C4-2B (cell line): ENCODE results near the gene YLPM1.

ENCODE experiments used
- H3K27ac ChIP-seq: fragments of 450-650 bp; 2 replicates; pipeline ENCODE4 v1.5.1; 2017
- ZFX ChIP-seq: fragments of 450-650 bp; IDR thresholded peaks from 2 replicates; pipeline ENCODE4 v1.6.1; 2017
- TF ChIP-seq, protein P1 (sequence below): fragments of 450-650 bp; conservative IDR thresholded peaks from 2 replicates; pipeline ENCODE4 v1.5.1; 2017; ENCODE audit warnings: mild to moderate bottlenecking

YLPM1 gene

GRCh38 chr14:74846168-74846567 is 83.1 kb downstream of the YLPM1 start:
- H3K27ac ChIP-seq = no peak overlapping the region
- TF ChIP-seq ZFX = no peak
- TF ChIP-seq, protein P1, sequence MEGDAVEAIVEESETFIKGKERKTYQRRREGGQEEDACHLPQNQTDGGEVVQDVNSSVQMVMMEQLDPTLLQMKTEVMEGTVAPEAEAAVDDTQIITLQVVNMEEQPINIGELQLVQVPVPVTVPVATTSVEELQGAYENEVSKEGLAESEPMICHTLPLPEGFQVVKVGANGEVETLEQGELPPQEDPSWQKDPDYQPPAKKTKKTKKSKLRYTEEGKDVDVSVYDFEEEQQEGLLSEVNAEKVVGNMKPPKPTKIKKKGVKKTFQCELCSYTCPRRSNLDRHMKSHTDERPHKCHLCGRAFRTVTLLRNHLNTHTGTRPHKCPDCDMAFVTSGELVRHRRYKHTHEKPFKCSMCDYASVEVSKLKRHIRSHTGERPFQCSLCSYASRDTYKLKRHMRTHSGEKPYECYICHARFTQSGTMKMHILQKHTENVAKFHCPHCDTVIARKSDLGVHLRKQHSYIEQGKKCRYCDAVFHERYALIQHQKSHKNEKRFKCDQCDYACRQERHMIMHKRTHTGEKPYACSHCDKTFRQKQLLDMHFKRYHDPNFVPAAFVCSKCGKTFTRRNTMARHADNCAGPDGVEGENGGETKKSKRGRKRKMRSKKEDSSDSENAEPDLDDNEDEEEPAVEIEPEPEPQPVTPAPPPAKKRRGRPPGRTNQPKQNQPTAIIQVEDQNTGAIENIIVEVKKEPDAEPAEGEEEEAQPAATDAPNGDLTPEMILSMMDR = no peak

GRCh38 chr14:74846968-74847665 is 84.0 kb downstream of the YLPM1 start:
- no peak for TF ChIP-seq ZFX
- TF ChIP-seq, protein P1 = no peak
- H3K27ac ChIP-seq = no peak overlapping the region

DNA sequence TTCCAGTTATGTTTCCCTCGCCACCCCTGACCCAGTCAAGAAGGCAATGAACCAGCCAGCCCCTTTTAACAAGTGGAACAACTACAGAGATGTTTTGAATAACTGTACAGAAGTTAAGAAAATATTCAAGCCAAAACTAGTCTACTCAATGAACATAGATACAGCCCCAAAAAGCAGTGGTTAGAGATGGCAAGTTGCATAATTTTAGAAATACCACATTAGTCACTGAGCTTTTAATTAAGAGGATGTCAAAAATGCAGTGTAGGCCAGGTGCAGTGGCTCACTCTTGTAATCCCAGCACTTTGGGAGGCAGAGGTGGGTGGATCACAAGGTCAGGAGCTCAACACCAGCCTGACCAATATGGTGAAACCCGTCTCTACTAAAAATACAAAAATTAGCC is 85.7 kb downstream of the YLPM1 start:
- no peak for TF ChIP-seq ZFX
- TF ChIP-seq, protein P1 = no peak
- no peak overlapping the region for H3K27ac ChIP-seq

DNA sequence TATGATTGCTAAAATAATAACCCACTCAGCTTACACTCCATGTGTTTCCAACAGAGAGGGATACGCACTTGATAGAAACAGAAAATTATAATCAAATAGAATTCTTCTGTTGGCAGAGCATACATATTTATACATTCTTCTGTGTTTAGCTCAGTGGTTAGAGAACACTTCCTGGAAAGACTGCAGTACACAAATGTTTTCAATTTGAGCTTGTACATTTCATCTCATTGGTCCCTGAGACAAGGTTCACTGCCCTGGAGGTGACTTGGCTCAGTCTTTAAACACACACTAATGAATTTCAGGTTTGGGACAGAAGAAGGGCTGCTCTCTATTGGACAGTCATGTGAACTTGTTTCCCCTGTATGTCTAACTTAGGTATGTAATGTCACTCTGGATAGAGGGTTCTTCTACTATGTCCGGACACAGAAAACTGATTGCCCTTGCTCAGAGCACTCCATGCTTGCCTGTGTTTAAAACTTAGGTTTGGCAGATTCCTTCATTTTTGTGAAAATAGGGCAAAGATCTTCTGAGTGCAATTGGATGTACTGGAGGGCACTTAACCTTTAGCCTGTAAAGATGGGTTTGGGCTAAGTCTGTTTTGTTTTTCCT is 89.9 kb downstream of the YLPM1 start:
- no peak overlapping the region for H3K27ac ChIP-seq
- TF ChIP-seq ZFX = no peak
- TF ChIP-seq, protein P1 = no peak

- TF ChIP-seq ZFX = no peak
- TF ChIP-seq, protein P1 = no peak
- no peak overlapping the region for H3K27ac ChIP-seq
Observed at GRCh38 chr14:74853581-74853980, 90.5 kb downstream of the YLPM1 start.

DNA sequence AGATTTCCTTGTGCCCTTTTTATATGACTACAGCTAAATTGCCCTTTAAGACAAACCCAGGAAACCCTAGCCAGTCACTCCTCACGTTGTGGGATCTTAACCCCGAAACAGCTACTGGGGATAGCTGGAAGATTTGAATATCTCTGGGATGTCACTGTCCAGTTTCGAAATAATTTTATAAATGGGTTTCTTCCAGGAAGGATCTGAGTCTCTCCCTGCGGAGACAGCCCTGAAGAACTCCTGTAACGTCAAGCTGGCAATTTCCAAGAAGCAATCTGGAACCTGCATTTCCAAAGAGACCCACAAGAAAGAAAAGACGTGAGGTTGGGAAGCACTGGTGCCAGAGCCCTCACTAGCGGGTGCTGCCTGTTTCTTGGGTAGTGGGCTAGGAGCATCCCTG is 91.9 kb downstream of the YLPM1 start:
- no peak overlapping the region for H3K27ac ChIP-seq
- TF ChIP-seq ZFX = no peak
- TF ChIP-seq, protein P1 = no peak

DNA sequence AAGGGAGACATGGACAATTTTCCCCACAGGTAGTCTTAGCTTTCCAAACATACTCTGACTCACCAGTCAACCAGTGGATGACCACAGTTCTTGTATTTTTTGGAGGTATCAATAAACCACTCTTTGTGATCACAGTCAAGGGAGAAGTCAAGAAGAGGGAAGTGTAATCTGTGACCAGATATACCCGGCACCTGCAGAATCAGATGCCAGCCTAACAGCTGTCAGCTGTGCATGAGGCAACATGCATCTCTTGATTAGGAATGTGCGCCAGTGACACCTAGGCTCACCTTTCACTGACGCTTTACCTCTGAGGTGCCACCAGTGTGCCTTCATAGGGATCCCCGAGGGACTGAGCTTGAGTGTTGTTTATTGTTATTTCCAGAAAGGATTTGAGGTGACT is 92.8 kb downstream of the YLPM1 start:
- no peak overlapping the region for H3K27ac ChIP-seq
- no peak for TF ChIP-seq ZFX
- TF ChIP-seq, protein P1 = no peak
